ENCODE results near the gene PPP3CB.

The PPP3CB gene

DNA sequence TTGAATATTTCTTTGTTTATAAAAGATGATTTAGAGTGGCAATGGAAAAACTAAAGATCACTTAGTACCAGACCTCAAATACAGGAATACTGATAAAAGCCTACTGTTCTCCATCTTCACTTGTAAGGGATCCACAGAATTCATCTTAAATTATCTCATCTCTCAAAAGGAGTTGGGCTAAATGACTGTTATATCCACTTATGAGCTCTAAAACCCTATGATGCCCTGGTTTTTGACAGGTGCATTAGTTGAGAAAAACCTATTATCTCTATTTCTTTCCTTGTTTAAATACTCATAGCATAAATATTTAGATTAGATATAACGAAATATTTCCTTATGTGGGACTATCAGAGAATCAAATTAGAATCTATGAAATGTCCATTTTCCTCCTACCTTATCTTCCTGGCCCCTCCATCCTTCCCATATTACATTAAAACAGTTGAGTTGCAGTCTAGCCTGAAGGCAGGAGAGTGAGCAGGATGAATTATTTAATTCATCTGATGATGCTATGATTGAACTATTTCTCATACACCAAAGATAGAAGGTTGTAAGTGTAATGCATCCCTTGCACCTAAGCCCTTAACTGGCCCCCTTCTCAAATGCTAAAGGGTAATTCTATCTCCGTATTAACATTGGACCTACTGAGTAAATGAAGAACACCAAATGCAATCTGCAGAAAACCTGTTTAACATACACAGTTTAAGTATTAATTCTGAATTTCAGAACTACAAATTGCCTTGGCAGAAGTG is 29.7 kb downstream of the PPP3CB start:
- no peak for DNase-seq (ENCODE audit: low read depth)
- no peak overlapping the region for H3K4me3 ChIP-seq (ENCODE audit: low read length)
- TF ChIP-seq, protein P1, sequence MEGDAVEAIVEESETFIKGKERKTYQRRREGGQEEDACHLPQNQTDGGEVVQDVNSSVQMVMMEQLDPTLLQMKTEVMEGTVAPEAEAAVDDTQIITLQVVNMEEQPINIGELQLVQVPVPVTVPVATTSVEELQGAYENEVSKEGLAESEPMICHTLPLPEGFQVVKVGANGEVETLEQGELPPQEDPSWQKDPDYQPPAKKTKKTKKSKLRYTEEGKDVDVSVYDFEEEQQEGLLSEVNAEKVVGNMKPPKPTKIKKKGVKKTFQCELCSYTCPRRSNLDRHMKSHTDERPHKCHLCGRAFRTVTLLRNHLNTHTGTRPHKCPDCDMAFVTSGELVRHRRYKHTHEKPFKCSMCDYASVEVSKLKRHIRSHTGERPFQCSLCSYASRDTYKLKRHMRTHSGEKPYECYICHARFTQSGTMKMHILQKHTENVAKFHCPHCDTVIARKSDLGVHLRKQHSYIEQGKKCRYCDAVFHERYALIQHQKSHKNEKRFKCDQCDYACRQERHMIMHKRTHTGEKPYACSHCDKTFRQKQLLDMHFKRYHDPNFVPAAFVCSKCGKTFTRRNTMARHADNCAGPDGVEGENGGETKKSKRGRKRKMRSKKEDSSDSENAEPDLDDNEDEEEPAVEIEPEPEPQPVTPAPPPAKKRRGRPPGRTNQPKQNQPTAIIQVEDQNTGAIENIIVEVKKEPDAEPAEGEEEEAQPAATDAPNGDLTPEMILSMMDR (conservative IDR thresholded peaks at IDR 0.05; ENCODE audit: low read depth, low read length) = no peak

DNA sequence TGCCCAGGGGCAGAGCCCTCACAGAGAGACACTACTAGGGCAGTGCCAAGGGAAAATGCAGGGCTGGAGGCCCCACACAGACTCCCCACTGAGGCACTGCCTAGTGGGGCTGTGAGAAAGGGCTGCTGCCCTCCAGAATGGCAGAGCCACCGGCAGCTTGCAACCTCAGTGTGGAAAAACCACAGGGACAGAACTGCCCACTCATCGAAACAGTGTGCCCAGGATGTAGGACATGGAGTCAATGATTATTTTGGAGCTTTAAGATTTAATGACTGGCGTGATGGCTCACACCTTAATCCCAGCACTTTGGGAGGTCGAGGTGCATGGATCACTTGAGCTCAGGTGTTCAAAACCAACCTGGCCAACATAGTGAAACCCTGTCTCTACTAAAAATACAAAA is 34.9 kb downstream of the PPP3CB start:
- H3K4me3 ChIP-seq (ENCODE audit: low read length) = no peak overlapping the region
- no peak for DNase-seq (ENCODE audit: low read depth)
- TF ChIP-seq, protein P1 (conservative IDR thresholded peaks at IDR 0.05; ENCODE audit: low read depth, low read length) = no peak

DNA sequence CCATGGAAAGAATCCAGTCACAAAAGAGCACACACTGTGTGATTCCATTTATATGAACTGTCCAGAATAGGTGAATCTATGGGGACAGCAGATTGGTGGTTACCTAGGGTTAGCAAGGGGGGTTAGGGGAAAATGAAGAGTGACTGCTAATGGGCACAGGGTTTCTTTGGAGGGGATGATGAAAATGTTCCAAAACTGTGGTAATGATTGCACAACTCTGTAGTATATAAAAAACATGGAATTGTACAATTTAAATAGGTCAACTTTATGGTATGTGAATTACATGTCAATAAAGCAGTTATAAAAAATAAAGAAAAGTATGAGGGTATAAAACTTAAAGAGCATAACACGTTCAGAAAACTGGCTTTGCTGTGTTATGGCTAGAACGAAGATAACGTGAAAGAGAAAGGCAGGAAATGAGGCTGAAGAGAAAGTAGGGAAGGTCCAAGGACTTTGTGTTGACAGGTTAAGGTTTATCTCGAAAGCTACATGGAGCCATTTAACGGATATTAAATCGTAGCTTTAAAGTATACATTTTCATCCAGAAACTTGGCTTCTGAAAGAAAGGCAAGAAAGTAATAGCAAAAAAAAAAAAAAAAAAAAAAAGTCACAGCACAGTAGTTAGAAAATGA is 36.0 kb downstream of the PPP3CB start:
- TF ChIP-seq, protein P1 (conservative IDR thresholded peaks at IDR 0.05; ENCODE audit: low read depth, low read length) = no peak
- no peak overlapping the region for H3K4me3 ChIP-seq (ENCODE audit: low read length)
- DNase-seq (ENCODE audit: low read depth) = no peak

DNA sequence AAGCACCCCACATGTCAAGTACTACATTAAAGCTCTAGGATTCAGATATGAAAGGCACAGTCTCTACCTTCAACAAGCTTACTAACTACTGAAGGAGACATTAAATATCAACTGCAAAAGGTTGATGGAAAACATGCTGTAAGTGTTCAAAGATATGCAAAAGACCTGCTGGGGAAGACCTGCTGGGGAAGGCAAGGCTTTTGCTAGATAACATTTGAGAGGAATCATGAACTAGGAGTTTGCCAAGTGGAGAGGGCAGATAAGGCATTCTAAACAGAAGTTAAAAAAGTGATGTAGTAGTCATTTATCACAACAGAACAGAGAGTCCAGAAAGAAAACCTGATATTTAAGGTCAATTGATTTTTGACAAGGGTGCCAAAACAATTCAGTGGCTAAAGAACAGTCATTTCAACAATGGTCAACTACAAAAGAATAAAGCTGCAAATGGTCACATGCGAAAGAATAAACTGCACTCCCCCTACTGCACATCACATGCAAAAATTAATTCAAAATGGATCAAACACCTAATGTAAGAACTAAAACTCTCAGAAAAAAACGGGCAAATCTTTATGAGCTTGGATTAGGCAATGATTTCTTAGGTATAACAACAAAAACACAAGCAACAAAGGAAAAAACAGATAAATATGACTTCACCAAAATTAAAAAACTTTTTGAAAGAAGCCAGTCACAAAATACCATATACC is 39.5 kb downstream of the PPP3CB start:
- TF ChIP-seq, protein P1 (conservative IDR thresholded peaks at IDR 0.05; ENCODE audit: low read depth, low read length) = no peak
- no peak for DNase-seq (ENCODE audit: low read depth)
- H3K4me3 ChIP-seq (ENCODE audit: low read length) = no peak overlapping the region

DNA sequence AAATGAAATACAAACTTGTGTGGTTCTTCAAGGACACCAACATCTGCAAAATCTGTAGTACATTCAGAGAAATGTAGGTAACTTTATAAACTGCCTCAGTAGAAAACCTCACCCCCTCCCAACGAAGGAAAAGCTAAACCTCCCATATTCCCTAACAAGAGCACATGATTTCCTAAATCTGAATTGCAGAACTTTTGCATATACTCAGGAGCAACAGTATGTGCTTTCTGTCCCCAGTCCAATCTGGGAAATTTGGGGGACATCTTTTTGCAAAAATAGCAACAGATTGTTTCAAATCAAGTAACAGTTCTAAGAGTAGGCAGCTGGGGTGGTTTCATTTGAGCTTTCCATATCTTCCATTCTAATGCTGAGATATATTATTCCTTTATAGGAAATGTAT is 46.7 kb downstream of the PPP3CB start:
- TF ChIP-seq, protein P1 (conservative IDR thresholded peaks at IDR 0.05; ENCODE audit: low read depth, low read length) = no peak
- DNase-seq (ENCODE audit: low read depth) = no peak
- H3K4me3 ChIP-seq (ENCODE audit: low read length) = no peak overlapping the region

DNA sequence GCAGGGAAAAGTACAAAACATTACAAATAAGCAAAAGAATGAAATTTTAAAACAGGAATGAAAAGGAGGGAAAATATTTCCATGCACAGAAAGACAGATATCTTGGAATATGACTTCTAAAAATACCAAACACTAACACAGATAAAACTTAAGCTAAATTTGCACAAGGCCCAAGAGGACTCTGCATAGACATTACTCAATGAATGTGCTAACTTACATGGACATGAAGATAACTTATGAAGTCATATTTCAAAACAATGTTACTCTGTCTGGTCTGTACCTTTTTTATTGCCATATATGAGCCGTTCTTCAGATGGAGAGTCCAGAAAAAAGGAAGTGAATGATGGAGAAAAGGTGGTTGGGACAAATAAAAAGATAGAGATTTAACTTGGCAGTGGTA is 47.4 kb downstream of the PPP3CB start:
- no peak overlapping the region for H3K4me3 ChIP-seq (ENCODE audit: low read length)
- TF ChIP-seq, protein P1 (conservative IDR thresholded peaks at IDR 0.05; ENCODE audit: low read depth, low read length) = no peak
- DNase-seq (ENCODE audit: low read depth) = no peak

Measured in retinal pigment epithelial cell (primary cell).